HepG2 (cell line): ENCODE data around the gene ST3GAL2.

ENCODE experiments used
- GMEB1 ChIP-seq: sonication (generic); formaldehyde crosslinking; IDR thresholded peaks from 2 replicates; pipeline ENCODE4 v1.5.1; 2020; ENCODE audit warnings: missing genetic modification reagents, mild to moderate bottlenecking, borderline replicate concordance
- MED8 ChIP-seq: sonication (generic); formaldehyde crosslinking; IDR thresholded peaks from 2 replicates; pipeline ENCODE4 v1.8.1; 2023; ENCODE audit warnings: mild to moderate bottlenecking, missing genetic modification reagents; ENCODE audit not compliant: insufficient replicate concordance
- MNT ChIP-seq: fragments of 450-650 bp; IDR thresholded peaks from 2 replicates; pipeline ENCODE4 v1.6.1; 2016
- NR2C2 ChIP-seq: sonication (generic); formaldehyde crosslinking; IDR thresholded peaks from 2 replicates; pipeline ENCODE4 v1.4.0; 2020; ENCODE audit warnings: missing genetic modification reagents, mild to moderate bottlenecking, moderate library complexity, borderline replicate concordance
- POLR2AphosphoS5 ChIP-seq: IDR thresholded peaks from 2 replicates; pipeline ENCODE4 v1.6.1; 2012; ENCODE audit warnings: low read depth, low read length
- ZNF883 ChIP-seq: sonication (generic); formaldehyde crosslinking; IDR thresholded peaks from 2 replicates; pipeline ENCODE4 v1.5.1; 2020; ENCODE audit warnings: mild to moderate bottlenecking, missing genetic modification reagents; ENCODE audit errors: not compliant biosample characterization
- TF ChIP-seq, protein P1 (sequence below): sonication (generic); formaldehyde crosslinking; IDR thresholded peaks from 2 replicates; pipeline ENCODE4 v1.5.0; 2020; ENCODE audit warnings: mild to moderate bottlenecking, missing genetic modification reagents, moderate library complexity

DNA sequence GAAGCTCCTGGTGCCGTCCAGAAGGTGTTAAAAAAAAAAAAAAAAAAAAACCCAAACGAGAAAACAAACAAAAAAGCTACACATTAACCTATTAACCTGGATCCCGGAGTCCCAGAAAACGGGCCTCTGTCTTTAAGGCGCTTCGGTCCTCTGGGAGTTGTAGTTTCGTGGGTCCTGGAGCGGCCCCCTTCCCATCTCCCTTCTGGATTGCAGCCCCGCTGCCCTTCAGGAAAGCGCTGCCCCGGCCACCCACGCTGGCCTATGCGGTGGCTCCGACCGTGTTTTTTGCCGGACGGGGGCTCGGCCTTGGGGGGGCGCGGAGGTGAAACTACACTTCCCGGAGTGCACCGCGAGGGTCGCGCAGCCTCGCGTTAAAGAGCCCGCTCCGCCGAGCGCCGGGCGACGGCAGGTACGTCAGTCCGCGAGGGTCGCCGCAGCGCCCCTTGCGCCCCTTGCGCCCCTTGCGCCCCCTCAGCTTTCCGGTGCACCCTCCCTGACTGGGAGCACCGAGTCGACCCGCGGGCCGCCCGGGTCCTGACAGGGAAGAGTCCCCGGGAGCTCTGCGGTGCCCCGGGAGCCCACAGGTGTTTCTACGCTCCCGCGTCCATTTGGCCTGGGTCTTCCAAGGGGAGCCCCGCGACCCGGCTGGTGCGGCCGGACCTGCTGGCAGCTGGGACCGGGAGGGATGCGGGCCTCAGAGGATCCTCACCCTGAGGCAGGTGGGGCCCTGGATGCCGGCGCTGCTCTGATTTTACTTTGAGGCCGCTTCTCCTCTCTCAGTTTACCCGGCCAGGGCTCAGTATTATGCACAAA, 15.5 kb upstream of the ST3GAL2 start, which contains the start of gene FCSK:
- TF ChIP-seq, protein P1, sequence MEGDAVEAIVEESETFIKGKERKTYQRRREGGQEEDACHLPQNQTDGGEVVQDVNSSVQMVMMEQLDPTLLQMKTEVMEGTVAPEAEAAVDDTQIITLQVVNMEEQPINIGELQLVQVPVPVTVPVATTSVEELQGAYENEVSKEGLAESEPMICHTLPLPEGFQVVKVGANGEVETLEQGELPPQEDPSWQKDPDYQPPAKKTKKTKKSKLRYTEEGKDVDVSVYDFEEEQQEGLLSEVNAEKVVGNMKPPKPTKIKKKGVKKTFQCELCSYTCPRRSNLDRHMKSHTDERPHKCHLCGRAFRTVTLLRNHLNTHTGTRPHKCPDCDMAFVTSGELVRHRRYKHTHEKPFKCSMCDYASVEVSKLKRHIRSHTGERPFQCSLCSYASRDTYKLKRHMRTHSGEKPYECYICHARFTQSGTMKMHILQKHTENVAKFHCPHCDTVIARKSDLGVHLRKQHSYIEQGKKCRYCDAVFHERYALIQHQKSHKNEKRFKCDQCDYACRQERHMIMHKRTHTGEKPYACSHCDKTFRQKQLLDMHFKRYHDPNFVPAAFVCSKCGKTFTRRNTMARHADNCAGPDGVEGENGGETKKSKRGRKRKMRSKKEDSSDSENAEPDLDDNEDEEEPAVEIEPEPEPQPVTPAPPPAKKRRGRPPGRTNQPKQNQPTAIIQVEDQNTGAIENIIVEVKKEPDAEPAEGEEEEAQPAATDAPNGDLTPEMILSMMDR (CRISPR knock-in tag): peak; percentile 73
- TF ChIP-seq MED8 (CRISPR knock-in tag) (peak; percentile 67), MNT (no peak), ZNF883 (CRISPR knock-in tag) (peak; percentile 82), NR2C2 (CRISPR knock-in tag) (peak; percentile 91), GMEB1 (CRISPR knock-in tag) (peak; percentile 98), POLR2AphosphoS5 (peak; percentile 65)
